Medulla oblongata (tissue), 1 donor: ENCODE results near the gene CHST14.
A peak's percentile ranks its signal among the peaks of the same experiment; 100 is the strongest.

ENCODE experiments used
- DNase-seq: peaks from one replicate; pipeline ENCODE4 v3.0.0-alpha.2; 2015; ENCODE audit errors: extremely low spot score

Gene CHST14

DNA sequence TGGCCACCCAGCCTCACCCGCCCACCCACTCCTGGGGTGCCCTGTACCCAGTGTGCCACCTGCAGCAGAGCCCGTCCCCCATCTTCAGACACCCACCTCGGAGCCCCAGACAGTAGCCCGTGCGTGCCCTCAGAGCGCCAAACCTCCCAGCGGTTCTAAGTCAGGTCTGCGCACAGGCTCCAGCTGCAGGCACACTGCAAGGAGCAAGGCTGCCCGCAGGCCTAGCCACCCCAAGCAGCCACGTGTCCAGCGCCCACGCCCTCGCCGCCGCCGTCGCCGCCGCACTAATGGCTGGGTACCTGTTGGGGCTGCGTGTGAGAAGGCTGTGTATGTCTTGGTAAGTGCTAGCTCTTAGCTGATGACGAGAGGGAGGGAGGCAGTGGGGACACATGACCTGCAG lies 8.8 kb upstream of the CHST14 start:
- DNase-seq = no peak

DNA sequence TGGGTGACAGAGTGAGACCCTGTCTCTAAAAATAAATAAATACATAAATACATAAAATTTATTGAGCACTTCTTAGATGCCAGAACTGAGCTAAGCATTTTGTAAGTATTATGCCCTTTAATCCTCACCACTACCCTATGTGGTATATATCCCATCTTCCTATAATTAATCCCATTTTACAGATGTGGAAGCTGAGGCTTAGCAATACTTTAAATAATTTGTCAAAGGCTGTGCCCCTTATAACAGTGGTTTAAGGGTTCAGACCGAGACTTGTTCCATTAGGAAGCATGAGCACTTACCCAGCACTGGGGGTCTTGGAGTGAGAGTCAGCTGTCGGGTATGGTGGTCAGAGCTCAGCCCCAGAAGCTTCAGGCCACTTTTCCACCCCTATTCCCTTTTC lies 7.5 kb upstream of the CHST14 start:
- DNase-seq = no peak

DNA sequence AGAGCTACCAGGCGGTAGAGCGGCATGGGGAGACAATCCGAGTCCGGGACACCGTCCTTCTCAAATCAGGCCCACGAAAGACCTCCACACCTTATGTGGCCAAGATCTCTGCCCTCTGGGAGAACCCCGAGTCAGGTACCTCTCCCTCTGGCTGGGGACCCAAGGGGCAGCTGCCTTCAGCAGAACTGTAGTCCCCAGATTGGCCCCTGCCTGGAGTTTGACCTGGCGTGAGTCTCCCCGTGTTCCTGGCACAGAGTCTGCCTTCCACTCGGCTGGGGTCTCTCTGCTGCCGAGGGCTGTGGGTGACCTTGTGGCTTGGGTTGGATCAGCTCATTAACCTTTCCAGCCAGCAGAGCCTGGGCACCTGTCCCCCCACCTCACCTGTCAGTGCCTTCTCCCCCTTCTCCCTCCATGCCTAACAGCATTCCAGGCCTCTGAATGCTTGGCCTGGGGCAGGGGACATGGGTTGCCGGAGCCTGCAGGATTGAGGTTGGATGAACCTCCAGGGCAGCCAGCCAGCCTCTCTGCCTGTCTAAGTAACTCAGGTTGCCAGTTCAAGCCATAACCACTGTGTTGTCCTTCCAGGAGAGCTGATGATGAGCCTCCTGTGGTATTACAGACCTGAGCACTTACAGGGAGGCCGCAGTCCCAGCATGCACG lies 6.8 kb upstream of the CHST14 start:
- DNase-seq = no peak

DNA sequence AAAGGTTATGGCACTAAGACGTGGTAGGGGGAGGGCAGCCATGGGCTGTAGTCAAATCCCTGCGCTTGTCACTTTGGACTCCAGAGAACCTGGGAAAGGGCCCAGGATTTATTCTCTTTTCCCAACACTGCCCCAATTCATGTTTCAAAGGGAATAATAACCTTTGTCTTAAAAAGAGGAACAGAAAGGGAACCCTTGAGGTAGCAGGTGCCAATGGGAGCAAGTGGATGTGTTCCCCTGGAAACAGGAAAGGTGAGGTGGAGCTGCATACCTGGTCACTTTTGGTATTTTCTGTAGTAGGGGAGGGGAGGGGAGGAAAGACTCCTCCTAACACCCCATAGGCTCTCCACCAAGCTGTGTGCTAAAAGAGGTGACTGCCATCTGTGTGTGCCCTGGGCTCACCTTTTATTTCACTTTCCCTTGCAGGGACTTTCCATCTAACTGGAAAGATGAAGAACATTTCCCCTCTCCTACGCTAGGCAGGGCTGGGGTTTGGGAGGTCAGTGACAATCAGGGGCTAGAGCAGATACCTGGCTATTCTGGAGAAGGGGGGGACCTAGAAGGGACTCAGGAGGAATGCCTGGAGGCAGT lies 6.1 kb upstream of the CHST14 start:
- DNase-seq = no peak

GRCh38 chr15:40465939-40466338 lies 4.8 kb upstream of the CHST14 start:
- no peak for DNase-seq

- no peak for DNase-seq
These were observed 4.1 kb upstream of the CHST14 start for GRCh38 chr15:40466426-40467260.

DNA sequence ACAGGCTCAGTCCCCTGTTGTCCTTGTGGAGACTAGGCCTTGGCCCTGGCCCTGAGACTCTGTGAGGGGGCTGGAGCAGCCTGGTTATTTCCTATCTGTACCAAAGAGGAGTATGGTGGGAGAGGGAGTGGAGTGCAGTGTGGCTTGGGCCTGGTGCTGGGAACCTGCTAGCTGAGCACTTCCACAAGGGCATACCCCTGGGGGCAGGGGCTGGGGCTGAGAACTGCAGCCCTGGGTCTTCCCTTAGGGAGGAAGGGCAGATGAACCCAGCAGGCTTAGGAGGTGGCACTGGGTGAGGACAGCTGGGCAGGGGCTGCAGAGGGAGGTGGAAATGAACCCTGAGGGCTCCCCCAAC lies 3.5 kb upstream of the CHST14 start:
- no peak for DNase-seq

DNA sequence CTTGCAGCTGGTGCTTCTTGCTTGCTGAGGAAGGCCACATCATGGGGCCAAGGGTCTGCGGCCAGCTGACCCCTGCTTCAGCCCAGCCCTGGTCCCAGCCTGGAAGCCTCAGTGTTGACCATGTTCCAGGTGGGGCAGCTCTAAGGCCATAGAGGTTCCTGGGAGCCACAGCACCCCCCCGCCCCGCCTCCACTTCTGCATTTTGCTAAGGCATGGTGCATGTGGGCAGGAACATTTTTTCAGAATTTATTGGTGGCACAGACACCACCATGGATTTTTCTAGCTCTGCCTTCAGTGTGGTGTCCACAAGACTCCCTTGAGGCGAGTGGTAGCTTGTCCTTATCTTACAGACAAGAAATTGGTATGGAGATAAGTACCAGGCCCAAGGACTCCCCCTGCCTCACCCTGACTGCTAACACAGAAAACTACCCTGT lies 1.9 kb upstream of the CHST14 start:
- no peak for DNase-seq

DNA sequence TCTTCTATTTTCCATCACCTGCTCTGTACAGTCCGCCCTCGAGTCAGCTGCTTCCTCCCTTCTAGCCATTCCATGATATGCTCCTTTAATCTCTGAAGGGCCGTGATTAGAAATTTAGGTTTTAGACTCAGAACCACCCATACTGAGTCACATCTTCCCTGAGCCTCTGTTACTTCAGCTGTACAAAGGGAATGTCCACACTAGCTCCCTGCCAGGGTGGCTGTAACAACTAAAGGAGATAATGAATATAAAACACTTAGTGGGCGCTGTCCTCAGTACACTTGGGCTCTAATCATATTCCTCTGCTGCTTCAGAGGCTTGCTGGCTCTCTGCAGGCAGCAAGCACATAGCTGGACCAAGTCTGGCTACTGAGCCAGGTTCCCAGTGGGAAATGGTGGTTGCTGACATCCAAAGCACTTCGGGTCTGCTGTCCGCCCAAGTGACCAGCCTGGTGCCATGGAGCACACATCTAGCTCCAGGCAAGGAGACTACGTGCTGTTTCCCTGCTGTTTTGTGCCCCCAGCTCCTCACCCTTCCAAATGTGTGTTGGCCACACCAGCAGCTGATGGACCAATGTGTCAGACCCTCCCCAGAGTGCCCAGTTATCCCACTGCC lies 901 bp upstream of the CHST14 start:
- no peak for DNase-seq

DNA sequence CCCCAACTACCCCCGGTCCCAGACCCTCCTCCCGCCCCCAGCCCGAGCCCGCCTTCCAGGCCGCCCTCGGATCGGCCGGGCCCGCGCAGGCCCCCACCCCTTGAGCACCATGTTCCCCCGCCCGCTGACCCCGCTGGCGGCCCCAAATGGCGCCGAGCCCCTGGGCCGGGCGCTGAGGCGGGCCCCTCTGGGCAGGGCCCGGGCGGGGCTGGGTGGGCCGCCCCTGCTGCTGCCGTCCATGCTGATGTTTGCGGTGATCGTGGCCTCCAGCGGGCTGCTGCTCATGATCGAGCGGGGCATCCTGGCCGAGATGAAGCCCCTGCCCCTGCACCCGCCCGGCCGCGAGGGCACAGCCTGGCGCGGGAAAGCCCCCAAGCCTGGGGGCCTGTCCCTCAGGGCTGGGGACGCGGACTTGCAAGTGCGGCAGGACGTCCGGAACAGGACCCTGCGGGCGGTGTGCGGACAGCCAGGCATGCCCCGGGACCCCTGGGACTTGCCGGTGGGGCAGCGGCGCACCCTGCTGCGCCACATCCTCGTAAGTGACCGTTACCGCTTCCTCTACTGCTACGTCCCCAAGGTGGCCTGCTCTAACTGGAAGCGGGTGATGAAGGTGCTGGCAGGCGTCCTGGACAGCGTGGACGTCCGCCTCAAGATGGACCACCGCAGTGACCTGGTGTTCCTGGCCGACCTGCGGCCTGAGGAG lies 472 bp downstream of the CHST14 start:
- peak; percentile 24 for DNase-seq

- no peak for DNase-seq
These were observed 995 bp downstream of the CHST14 start for GRCh38 chr15:40471808-40472150.

GRCh38 chr15:40472171-40472727 lies 1.5 kb downstream of the CHST14 start:
- no peak for DNase-seq

- no peak for DNase-seq
These were observed 3.8 kb downstream of the CHST14 start for GRCh38 chr15:40474581-40474980.

DNA sequence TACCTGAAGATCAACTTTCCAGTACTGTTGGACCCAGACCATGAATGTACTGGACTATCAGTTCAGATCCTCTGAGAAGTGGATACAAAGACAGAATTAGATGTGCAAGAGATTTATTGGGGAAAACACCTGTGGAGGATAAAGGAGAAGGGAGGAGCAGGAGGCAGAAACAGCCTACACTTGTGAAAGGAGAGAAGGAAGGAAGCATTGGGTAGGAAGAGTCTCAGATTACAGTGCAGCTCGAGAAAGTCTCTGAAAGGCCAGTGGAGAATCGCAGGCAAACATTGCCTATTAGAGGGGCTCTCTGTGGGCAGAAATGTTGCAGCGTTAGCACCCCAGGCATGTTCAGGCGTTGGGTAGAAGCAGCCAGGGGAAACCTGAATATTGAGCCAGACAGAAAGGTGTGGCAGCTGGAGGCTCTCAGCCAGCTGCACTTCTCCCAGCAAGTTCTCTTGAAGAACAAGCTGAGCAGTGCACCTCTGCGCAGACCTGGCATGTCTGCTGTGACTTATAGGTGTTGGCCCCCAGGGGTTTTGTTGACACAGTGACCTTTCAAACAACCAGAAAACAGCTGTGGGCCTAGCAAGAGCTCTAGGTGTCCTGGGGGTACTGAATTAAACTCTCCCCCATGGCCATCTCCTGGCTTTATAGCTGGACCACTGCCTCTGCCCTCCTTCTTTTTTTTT lies 7.0 kb downstream of the CHST14 start:
- no peak for DNase-seq

- DNase-seq = no peak
These were observed 8.2 kb downstream of the CHST14 start for GRCh38 chr15:40479024-40479423.

GRCh38 chr15:40481341-40482074 lies 10.7 kb downstream of the CHST14 start:
- no peak for DNase-seq

- no peak for DNase-seq
These were observed 13.1 kb downstream of the CHST14 start for GRCh38 chr15:40483919-40484318.

GRCh38 chr15:40486066-40486770 lies 15.4 kb downstream of the CHST14 start:
- no peak for DNase-seq

DNA sequence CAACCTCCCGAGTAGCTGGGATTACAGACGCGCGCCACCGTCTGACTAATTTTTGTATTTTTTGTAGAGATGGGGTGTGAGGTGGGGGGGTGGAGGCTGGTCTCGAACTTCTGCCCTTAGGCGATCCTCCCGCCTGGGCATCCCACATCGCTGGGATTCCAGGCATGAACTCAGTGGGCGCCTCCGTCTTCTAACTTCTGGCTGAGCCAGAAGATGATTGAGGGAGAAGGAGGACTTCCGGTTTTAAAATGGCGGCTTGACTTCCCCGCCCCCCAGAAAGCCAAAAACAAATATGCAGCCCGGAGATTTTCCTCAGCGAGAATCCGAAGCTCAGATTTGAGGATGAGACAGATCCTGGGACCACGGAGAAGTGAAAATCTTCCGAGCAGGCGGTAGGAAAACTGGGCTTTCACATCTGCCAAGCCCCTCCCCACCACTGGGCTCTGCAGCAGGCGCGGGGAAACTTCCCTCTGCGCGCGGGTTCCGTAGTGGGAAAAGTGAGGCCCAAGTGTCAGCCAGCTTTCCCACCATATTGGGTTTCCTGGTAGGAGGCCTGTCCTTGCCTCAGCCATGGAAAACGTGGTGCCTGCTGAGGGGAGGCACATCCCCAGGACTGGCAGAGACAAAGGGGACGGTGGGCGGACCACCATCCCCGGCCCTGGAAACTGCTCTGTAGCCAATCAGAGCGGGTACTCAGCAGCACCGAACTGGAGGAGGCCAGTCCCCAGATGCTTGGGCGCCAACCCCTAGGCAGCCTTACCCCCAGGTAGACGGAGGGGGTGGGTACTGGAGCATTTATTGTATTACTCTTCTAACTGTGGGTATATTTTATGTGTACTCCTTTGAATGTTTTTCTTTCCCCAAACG lies 17.3 kb downstream of the CHST14 start:
- no peak for DNase-seq
